WTC11 (cell line): Measurements from ENCODE around the gene MRPS10. TPM values are rescaled to one million over a fixed set of nuclear protein-coding genes. Genes with fewer than 3 reads are reported as not detected.

Experiments
- ATAC-seq: fragments of 200-7000 bp; cut with Tn5 transposase; 2 replicates; pipeline ENCODE4 v1.10.0; 2021; ENCODE audit warnings: mild to moderate bottlenecking, moderate library complexity
- CTCF ChIA-PET: fragments of 300-600 bp; sonication (Branson Sonifier 250); formaldehyde crosslinking; loops from one replicate; lab custom pipeline; 2021; ENCODE audit warnings: antibody characterized with exemption; lab: Charles Lee
- POLR2A ChIA-PET: fragments of 350-600 bp; sonication (Branson Sonifier 250); formaldehyde crosslinking; loops from one replicate; lab custom pipeline; 2021; ENCODE audit warnings: antibody characterized with exemption; lab: Charles Lee
- DNase-seq: peaks from one replicate; pipeline ENCODE4 v3.0.0; 2021; ENCODE audit warnings: low spot score
- H3K27ac Mint-ChIP-seq: 2 replicates; pipeline ENCODE4 v1.8.0; 2021; ENCODE audit warnings: mixed read lengths
- H3K27me3 Mint-ChIP-seq: 2 replicates; pipeline ENCODE4 v1.8.0; 2021; ENCODE audit warnings: low read depth, mild to moderate bottlenecking, moderate library complexity, mixed read lengths
- H3K36me3 Mint-ChIP-seq: 2 replicates; pipeline ENCODE4 v1.8.0; 2021; ENCODE audit warnings: mixed read lengths
- H3K4me1 Mint-ChIP-seq: 2 replicates; pipeline ENCODE4 v1.8.0; 2022; ENCODE audit warnings: mixed read lengths
- H3K4me3 Mint-ChIP-seq: 2 replicates; pipeline ENCODE4 v1.8.0; 2021; ENCODE audit warnings: mild to moderate bottlenecking, moderate library complexity, mixed read lengths
- H3K9me3 Mint-ChIP-seq: 2 replicates; pipeline ENCODE4 v1.8.0; 2021; ENCODE audit warnings: mixed read lengths
- GABPB1 ChIP-seq: sonication (generic); formaldehyde crosslinking; IDR thresholded peaks from 2 replicates; pipeline ENCODE4 v1.8.1; 2023; ENCODE audit warnings: mild to moderate bottlenecking, missing genetic modification reagents
- KAT7 ChIP-seq: sonication (generic); formaldehyde crosslinking; IDR thresholded peaks from 2 replicates; pipeline ENCODE4 v1.8.1; 2023; ENCODE audit warnings: missing genetic modification reagents, mild to moderate bottlenecking, borderline replicate concordance
- NFATC4 ChIP-seq: fragments of 250-450 bp; sonication (Bioruptor Pico); IDR thresholded peaks from 2 replicates; pipeline ENCODE4 v1.9.0; 2021; ENCODE audit warnings: mild to moderate bottlenecking
- SP1 ChIP-seq: sonication (generic); formaldehyde crosslinking; conservative IDR thresholded peaks from 2 replicates; pipeline ENCODE4 v1.8.1; 2022; ENCODE audit warnings: missing genetic modification reagents
- ZNF416 ChIP-seq: fragments of 250-450 bp; sonication (Bioruptor Pico); IDR thresholded peaks from 2 replicates; pipeline ENCODE4 v1.9.0; 2021; ENCODE audit warnings: mild to moderate bottlenecking, inconsistent platforms
- total RNA-seq: library from RNA; stranded (reverse); gene quantifications from 3 replicates; pipeline ENCODE4 v1.2.3, GENCODE V29; 2021
- TF ChIP-seq, protein P1 (sequence below): fragments of 250-450 bp; sonication (Bioruptor Pico); IDR thresholded peaks from 2 replicates; pipeline ENCODE4 v1.9.0; 2021; ENCODE audit warnings: moderate library complexity, mild to moderate bottlenecking, inconsistent platforms, borderline replicate concordance
- TF ChIP-seq, protein P2 (sequence below): sonication (generic); formaldehyde crosslinking; conservative IDR thresholded peaks from 2 replicates; pipeline ENCODE4 v1.8.1; 2023; ENCODE audit warnings: mild to moderate bottlenecking, low read depth, missing genetic modification reagents, moderate library complexity
- TF ChIP-seq, protein P3 (sequence below): sonication (generic); formaldehyde crosslinking; IDR thresholded peaks from 2 replicates; pipeline ENCODE4 v1.8.0; 2022; ENCODE audit warnings: mild to moderate bottlenecking, missing genetic modification reagents
- TF ChIP-seq, protein P4 (sequence below): sonication (generic); formaldehyde crosslinking; IDR thresholded peaks from 2 replicates; pipeline ENCODE4 v1.8.1; 2023; ENCODE audit warnings: mild to moderate bottlenecking, moderate library complexity, missing genetic modification reagents
- TF ChIP-seq, protein P5 (sequence below): sonication (generic); formaldehyde crosslinking; IDR thresholded peaks from 2 replicates; pipeline ENCODE4 v1.8.0; 2022; ENCODE audit warnings: missing genetic modification reagents
- TF ChIP-seq, protein P6 (sequence below): fragments of 250-450 bp; sonication (Bioruptor Pico); IDR thresholded peaks from 2 replicates; pipeline ENCODE4 v1.9.0; 2021; ENCODE audit warnings: mild to moderate bottlenecking

Gene MRPS10
- total RNA-seq, 1 experiment from 2014 or later, result 31.3 TPM

DNA sequence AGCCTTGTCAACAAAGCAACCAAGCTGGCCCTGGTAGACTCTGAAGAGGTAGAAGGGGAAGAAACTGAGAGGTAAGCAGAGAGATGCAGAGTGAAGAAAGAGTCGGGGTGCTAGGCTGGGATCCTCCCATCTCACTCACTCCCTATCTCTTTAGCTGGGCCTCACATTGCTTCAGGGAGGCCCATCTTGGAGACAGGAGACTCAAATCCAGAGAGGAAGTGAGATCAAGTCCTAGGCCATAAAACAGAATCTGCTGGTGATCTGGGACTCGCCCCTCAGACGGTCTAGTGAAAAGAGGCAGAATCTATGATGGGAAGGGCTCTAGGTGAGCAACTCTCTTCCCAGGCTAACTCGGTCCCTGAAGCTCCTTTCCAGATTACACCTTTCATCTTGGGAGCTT is 22.2 kb downstream of the MRPS10 start (continued):
- TF ChIP-seq, protein P1, sequence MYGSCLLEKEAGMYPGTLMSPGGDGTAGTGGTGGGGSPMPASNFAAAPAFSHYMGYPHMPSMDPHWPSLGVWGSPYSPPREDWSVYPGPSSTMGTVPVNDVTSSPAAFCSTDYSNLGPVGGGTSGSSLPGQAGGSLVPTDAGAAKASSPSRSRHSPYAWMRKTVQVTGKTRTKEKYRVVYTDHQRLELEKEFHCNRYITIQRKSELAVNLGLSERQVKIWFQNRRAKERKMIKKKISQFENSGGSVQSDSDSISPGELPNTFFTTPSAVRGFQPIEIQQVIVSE (CRISPR knock-in tag), result no peak
- TF ChIP-seq, protein P2, sequence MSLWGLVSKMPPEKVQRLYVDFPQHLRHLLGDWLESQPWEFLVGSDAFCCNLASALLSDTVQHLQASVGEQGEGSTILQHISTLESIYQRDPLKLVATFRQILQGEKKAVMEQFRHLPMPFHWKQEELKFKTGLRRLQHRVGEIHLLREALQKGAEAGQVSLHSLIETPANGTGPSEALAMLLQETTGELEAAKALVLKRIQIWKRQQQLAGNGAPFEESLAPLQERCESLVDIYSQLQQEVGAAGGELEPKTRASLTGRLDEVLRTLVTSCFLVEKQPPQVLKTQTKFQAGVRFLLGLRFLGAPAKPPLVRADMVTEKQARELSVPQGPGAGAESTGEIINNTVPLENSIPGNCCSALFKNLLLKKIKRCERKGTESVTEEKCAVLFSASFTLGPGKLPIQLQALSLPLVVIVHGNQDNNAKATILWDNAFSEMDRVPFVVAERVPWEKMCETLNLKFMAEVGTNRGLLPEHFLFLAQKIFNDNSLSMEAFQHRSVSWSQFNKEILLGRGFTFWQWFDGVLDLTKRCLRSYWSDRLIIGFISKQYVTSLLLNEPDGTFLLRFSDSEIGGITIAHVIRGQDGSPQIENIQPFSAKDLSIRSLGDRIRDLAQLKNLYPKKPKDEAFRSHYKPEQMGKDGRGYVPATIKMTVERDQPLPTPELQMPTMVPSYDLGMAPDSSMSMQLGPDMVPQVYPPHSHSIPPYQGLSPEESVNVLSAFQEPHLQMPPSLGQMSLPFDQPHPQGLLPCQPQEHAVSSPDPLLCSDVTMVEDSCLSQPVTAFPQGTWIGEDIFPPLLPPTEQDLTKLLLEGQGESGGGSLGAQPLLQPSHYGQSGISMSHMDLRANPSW (CRISPR knock-in tag), result no peak
- TF ChIP-seq SP1 (CRISPR knock-in tag) (no peak), KAT7 (CRISPR knock-in tag) (no peak), GABPB1 (CRISPR knock-in tag) (no peak), ZNF416 (CRISPR knock-in tag) (no peak), NFATC4 (CRISPR knock-in tag) (no peak)
- TF ChIP-seq, protein P3, sequence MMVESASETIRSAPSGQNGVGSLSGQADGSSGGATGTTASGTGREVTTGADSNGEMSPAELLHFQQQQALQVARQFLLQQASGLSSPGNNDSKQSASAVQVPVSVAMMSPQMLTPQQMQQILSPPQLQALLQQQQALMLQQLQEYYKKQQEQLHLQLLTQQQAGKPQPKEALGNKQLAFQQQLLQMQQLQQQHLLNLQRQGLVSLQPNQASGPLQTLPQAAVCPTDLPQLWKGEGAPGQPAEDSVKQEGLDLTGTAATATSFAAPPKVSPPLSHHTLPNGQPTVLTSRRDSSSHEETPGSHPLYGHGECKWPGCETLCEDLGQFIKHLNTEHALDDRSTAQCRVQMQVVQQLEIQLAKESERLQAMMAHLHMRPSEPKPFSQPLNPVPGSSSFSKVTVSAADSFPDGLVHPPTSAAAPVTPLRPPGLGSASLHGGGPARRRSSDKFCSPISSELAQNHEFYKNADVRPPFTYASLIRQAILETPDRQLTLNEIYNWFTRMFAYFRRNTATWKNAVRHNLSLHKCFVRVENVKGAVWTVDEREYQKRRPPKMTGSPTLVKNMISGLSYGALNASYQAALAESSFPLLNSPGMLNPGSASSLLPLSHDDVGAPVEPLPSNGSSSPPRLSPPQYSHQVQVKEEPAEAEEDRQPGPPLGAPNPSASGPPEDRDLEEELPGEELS (CRISPR knock-in tag), result no peak
- TF ChIP-seq, protein P4, sequence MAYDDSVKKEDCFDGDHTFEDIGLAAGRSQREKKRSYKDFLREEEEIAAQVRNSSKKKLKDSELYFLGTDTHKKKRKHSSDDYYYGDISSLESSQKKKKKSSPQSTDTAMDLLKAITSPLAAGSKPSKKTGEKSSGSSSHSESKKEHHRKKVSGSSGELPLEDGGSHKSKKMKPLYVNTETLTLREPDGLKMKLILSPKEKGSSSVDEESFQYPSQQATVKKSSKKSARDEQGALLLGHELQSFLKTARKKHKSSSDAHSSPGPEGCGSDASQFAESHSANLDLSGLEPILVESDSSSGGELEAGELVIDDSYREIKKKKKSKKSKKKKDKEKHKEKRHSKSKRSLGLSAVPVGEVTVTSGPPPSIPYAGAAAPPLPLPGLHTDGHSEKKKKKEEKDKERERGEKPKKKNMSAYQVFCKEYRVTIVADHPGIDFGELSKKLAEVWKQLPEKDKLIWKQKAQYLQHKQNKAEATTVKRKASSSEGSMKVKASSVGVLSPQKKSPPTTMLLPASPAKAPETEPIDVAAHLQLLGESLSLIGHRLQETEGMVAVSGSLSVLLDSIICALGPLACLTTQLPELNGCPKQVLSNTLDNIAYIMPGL (CRISPR knock-in tag), result no peak

DNA sequence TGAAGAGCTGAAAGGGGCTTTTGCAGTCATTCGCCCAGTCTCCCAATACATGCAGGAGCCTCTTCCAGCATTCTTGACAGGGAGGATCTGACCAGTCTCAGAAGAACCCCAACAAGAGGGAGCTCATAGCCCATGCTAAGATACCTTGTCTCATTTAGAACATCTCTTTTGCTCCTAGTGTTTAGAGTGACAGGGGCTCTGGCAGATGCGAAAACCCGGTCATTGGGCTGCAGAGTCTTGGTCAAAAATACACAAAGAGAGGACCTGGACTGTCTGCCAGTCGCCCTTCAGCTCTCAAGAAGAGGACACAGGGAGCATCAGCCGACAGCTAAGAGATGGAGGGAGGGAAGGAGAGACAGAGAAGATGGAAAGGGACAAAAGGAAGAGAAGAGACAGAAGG is 23.6 kb downstream of the MRPS10 start:
- ATAC-seq (peak; percentile 12; the same call in 1 of the 2 replicates), DNase-seq (no peak)
- ChIA-PET CTCF (interaction anchor here (0.5 to 2.4 kb wide), 10 partner anchors 8 to 532 kb away, joined by 3 to 11 read pairs (median 3); no protein-coding TSS in a partner anchor), POLR2A (no interaction called here)
- Mint-ChIP-seq H3K27ac (peak overlapping the region; percentile 3), H3K36me3 (no peaks in the 10 kb centered on the region), H3K27me3 (peaks cover 7% of the 10 kb centered on the region), H3K4me1 (peaks cover 14% of the 10 kb centered on the region), H3K4me3 (no peak overlapping the region), H3K9me3 (no peaks in the 10 kb centered on the region)
- TF ChIP-seq, protein P5, sequence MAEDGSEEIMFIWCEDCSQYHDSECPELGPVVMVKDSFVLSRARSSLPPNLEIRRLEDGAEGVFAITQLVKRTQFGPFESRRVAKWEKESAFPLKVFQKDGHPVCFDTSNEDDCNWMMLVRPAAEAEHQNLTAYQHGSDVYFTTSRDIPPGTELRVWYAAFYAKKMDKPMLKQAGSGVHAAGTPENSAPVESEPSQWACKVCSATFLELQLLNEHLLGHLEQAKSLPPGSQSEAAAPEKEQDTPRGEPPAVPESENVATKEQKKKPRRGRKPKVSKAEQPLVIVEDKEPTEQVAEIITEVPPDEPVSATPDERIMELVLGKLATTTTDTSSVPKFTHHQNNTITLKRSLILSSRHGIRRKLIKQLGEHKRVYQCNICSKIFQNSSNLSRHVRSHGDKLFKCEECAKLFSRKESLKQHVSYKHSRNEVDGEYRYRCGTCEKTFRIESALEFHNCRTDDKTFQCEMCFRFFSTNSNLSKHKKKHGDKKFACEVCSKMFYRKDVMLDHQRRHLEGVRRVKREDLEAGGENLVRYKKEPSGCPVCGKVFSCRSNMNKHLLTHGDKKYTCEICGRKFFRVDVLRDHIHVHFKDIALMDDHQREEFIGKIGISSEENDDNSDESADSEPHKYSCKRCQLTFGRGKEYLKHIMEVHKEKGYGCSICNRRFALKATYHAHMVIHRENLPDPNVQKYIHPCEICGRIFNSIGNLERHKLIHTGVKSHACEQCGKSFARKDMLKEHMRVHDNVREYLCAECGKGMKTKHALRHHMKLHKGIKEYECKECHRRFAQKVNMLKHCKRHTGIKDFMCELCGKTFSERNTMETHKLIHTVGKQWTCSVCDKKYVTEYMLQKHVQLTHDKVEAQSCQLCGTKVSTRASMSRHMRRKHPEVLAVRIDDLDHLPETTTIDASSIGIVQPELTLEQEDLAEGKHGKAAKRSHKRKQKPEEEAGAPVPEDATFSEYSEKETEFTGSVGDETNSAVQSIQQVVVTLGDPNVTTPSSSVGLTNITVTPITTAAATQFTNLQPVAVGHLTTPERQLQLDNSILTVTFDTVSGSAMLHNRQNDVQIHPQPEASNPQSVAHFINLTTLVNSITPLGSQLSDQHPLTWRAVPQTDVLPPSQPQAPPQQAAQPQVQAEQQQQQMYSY (CRISPR knock-in tag), result peak; percentile 57; the same call in 1 of the 2 replicates
- TF ChIP-seq, protein P6, sequence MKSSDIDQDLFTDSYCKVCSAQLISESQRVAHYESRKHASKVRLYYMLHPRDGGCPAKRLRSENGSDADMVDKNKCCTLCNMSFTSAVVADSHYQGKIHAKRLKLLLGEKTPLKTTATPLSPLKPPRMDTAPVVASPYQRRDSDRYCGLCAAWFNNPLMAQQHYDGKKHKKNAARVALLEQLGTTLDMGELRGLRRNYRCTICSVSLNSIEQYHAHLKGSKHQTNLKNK, result no peak
